HG02981 (cell line): ENCODE data around the gene GRIN1.
A peak's percentile ranks its signal among the peaks of the same experiment; 100 is the strongest.
"Not testable (repeated sequence)": the region's sequence is repeated elsewhere in the genome, so short reads cannot be mapped to it uniquely, and the experiment has no call there.

Source experiments
- ATAC-seq: cut with Tn5 transposase; IDR thresholded peaks from one replicate; pipeline ENCODE4 v1.9.1; 2021; ENCODE audit warnings: mild to moderate bottlenecking, moderate library complexity; ENCODE audit not compliant: unreplicated experiment

GRIN1 gene

GRCh38 chr9:137127301-137128157 is 11.4 kb upstream of the GRIN1 start:
- ATAC-seq, result no peak

GRCh38 chr9:137128158-137128861 is 10.6 kb upstream of the GRIN1 start:
- ATAC-seq, result no peak

DNA sequence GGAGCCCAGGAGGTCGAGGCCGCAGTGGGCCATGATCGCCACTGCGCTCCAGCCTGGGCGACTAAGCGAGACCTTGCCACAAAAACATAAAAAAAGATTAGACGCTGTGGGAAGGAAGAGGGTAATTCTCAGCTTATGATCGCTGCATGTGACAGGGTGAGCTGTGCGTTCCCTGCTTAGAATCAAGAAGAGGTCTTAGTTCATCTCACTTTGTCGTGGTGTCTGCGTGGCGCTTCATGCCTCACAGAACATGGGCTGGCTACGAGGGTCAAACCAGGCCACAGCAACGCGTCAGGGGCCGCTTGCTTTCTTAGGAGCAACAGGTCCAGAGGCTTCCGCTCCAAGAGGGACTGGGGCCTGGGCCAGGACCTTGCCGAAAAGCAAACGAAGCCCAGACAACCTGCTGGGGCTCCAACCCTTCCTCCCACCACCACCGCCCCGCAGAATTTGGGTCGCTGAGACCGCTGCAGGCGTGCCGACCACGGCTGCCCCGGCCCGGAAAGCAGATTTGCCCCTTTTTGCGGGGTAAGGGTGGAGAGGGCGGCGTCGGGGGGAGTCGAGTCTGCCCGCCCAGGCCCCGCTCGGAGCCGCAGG is 10.0 kb upstream of the GRIN1 start:
- peak; percentile 2 for ATAC-seq

GRCh38 chr9:137129456-137130175 is 9.3 kb upstream of the GRIN1 start:
- peak; percentile 83 for ATAC-seq

DNA sequence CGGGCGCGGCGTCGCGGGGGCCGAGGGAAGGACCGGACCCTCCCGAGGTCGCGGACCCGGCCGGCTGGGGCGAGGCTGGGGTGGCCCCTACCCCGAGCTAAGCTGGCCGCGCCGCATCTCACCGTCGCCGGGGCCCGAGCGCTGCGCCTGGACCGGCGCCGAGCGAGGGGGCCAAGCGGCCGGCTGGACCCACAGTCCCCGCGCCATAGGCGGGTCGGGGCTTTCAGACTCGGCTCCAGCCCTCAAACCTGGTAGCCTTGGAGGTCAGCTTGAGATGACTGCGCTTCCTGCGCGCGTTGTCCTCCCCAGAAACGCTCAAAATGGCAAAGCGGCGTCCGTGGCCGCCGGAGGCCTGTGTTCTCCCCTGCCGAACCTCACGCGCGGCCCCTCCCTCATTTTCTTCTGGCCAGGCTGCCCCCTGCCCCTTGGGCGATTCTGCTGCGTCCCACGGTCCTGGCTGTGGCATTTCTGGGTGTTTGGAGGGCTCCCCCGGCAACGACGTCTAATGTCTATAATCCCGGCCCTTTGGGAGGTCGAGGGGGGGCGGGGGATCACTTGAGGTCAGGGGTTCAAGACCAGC is 8.7 kb upstream of the GRIN1 start:
- ATAC-seq, result peak; percentile 18

DNA sequence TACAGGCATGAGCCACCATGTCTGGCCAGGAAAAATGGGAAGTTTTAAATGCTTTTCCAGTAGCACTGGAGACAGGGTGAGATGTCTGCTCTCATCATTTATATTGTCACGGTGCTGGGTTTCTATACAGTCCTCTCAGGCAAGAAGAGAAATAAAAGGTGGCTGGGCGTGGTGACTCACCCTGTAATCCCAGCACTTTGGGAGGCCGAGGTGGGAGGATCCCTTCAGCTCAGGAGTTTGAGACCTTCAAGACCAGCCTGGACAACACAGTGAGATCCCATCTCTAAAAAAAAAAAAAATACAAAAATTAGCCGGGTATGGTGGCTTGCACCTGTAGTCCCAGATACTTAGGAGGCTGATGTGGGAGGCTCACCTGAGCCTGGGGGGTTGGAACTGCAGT is 4.8 kb upstream of the GRIN1 start:
- ATAC-seq, result no peak

- not testable (repeated sequence) for ATAC-seq
Measured at GRCh38 chr9:137135154-137135553, 3.8 kb upstream of the GRIN1 start.

DNA sequence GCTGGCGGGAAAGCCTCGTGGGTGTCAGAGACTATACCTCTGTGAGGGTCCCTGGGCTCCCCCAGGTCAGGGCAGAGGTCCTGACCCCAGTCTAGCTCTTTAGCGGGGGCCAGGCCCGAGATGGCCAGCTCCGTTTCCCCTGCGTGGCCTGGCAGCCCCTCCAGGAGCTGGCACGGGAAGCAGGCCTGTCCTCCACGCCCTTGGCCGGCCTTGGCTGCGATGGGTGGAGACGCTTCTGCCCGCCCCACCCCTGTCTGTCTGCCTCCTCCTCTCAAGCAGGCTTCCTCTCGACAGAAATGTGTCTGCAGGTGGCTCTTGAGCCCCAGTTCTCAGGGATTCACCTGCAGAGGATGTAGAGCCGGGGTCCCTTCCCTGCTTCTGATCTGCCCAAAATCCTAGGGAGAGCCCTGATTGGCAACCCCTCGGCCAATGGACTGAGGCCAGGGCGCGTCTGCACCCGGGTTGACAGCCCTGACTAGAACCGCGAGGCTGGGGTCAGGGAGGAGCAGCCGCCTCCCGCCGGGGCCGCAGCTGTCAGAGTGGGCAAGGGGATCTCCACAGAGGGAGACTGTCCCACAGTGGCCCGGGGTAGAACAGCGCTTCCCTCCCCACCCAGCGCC is 2.6 kb upstream of the GRIN1 start:
- no peak for ATAC-seq

- ATAC-seq, result no peak
Measured at GRCh38 chr9:137136881-137137607, 1.9 kb upstream of the GRIN1 start.

DNA sequence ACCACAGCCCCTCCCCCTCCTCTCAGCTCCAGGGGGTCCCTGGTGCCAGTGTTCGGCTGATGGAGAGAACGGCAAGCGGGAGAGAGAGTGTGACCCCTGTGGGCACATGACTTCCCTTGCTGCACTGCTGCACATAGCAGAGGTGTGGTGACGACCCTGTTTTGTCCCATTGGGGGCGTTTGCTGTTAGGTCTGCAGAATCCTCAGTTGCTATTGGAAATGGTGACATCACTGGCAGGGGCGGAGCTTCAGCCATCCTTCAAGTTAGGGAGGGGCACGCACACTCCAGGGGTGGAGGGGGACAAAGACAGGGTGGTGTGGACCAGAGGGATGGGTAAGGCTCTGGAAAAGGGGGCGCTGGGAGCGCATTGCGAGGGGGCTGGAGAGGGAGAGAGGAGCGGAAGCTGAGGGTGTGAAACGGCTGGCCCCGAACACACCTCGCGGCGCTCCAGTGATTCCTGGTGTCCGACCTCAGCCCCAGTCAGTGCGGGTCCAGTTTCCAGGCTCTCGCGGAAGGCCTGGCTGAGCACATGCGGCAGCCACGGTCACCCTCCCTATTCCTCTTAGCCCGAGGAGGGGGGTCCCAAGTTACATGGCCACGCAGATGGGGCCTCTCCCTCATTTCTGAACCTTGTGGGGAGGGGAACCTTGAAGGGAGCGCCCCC is 764 bp upstream of the GRIN1 start:
- ATAC-seq, result no peak

GRCh38 chr9:137139468-137140150 is 655 bp downstream of the GRIN1 start:
- no peak for ATAC-seq

DNA sequence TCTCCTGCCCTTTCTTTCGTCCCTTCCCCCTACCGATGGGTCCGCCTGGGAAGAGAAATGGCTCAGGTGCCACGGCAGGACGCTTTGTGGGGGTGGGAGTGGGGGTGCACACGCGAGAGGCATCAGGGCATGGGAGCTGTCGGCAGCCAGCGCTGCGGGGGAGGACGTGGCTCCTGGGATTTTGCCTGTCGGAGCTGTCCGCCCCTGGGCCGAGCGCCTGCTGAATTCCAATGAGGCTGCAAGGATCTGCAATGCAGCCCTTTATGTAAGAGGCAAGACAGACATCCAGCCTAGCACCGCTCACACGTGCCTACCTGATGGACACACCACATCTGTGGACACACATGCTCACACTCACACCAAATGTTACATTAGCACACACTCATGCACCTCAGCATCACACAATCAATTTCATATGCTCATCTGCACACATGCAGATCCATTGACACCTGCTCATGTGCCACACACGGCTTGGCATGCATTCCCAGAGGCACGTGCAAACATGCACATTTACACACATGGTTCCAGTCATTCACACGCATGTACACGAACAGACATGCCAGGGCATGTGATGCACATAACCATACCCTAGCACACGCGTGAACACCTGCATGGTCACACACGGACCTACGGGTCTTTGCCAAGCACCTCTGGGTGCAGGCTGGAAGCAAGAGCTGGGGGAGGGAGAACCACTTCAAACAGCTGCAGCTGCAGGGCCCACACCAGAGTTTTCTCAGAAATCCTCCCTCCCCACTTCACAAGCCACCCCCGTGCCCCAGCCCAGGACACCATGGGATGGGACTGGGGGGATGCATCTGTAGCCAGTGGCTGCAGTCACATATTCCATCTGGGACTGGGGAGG is 1.4 kb downstream of the GRIN1 start:
- no peak for ATAC-seq

DNA sequence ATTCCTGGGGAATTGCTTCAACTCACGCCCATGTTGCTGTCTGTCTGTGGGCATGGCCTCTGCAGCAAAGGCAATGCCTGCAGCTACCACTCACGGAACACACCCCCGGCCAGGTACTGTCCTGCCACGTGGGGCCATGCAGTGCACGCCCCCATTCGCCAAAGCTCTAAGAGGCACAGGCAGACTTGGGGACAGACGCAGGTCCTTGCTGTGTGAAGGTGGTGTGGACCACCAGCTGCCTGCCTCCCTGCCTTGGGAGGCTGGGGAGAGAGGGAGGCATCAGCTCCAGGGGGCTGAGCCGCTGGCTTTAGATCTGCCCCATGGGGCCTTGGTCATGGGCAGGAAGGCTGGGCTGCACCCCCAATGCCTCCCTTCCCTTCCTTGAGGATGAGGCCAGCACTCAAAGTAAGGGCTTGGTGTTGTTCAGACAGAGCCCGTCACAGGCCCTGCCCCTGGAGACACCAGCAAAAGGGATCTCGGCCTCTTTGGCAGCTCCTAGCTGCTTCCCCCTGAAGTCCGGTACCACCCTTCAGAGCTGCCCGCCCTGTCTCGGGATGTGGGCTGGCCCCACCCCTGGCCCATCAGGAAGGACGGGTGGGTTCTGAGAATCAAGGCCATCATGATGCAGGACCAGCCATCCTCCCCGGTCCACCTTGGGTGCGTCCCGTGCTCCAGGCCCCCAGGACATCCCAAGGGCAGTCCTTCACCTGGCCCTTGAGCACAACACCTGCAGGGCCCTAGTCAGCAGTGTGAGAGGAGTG is 2.3 kb downstream of the GRIN1 start:
- ATAC-seq, result no peak

DNA sequence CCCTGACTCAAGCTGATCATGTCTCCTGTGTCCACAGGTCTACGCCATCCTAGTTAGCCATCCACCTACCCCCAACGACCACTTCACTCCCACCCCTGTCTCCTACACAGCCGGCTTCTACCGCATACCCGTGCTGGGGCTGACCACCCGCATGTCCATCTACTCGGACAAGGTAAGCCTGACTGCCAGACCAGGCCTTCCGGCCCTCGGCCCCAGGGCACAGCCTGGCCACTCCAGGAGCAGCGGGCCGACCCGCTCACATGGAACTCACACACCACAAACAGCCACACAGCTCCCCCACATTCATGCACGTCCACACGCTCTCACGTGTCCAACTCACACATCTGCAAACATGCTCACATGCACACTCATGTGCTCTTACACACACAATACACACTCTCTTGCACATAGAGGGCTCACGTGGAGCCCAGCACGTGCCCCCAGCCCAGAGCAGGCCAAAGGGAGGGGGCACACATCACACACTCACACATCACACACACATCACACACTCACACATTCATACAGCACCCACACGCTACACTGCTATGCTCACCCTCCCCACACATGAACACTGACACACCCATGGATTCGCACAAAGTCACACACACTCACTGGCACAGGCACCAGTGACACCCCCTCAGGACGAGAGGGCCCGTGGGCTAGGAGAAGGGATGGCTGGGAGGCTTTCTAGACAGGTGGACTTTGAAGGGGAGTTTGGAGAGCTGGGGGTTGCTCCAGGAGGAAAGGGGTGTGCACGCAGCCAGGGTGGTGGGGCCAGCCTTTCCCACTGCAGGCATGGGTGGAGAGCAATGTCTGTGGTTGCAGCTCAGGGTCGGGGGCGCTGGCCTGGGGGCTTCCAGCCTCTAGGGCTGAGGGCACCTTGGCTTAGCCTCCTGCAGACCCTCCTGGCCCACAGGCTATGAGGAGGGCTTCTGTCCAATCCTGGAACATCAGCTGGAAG is 3.3 kb downstream of the GRIN1 start:
- ATAC-seq, result no peak

DNA sequence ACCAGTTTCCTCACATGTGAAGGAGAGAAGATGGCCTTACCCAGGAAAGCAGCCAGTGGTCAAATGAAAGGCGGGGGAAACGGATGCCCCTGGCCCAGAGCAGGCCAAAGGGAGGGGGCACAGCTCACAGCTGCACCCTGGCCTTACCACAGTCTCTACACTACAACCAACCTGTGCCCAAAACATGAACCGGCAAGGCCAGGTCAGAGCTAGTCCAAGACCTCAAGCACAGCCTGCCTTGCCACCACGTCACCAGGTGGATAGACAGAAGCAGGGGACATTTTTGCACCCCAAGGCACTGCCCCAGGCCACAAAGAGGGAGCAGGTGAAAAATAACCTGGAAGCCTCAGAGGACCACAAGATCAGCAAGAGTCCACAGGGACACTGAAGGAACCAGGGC is 4.5 kb downstream of the GRIN1 start:
- no peak for ATAC-seq
